GM12878 (cell line): ENCODE measurements around the gene ATG14. TPM values are rescaled to one million over a fixed set of nuclear protein-coding genes. Genes with fewer than 3 reads are reported as not detected.

Experiments
- ATAC-seq: fragments of 200-7000 bp; cut with Tn5 transposase; 3 replicates; pipeline ENCODE4 v1.9.1; 2020; ENCODE audit warnings: mild to moderate bottlenecking, moderate library complexity
- BruUV-seq: library from RNA; stranded (reverse); fragments of 400-500 nt; replicated peaks from 2 replicates; lab custom pipeline; 2021; lab: Mats Ljungman, UMichigan
- CTCF ChIA-PET: fragments of 300-600 bp; sonication (Branson Sonifier 250); formaldehyde crosslinking; extraction: SDS; loops from one replicate; lab custom pipeline; 2021; ENCODE audit warnings: inconsistent platforms; lab: Yijun Ruan, JAX
- POLR2A ChIA-PET: fragments of 350-600 bp; formaldehyde crosslinking; extraction: SDS; loops from one replicate; lab custom pipeline; 2021; ENCODE audit warnings: inconsistent platforms; lab: Charles Lee
- RAD21 ChIA-PET: fragments of 300-600 bp; sonication (Branson Sonifier 250); formaldehyde crosslinking; loops from one replicate; lab custom pipeline; 2023; ENCODE audit warnings: antibody characterized with exemption; ENCODE audit not compliant: unreplicated experiment; lab: Charles Lee
- SMC1A ChIA-PET: fragments of 300-600 bp; sonication (Branson Sonifier 250); formaldehyde crosslinking; loops from one replicate; lab custom pipeline; 2023; ENCODE audit not compliant: unreplicated experiment, uncharacterized antibody; lab: Charles Lee
- DNase-seq: peaks from one replicate; pipeline ENCODE4 v3.0.0-alpha.2; 2011; ENCODE audit warnings: low read depth, low spot score
- FAIRE-seq: peaks from 3 replicates; lab custom pipeline; 2011; peaks lifted over from hg19 to GRCh38; lab: Jason Lieb, UNC
- H2AFZ ChIP-seq: 2 replicates; pipeline ENCODE4 v1.6.0; 2011; ENCODE audit warnings: low read depth, low read length, control low read depth; ENCODE audit not compliant: control insufficient read depth
- H3K27ac ChIP-seq: 2 replicates; pipeline ENCODE4 v1.5.1; 2011; ENCODE audit warnings: control low read depth; ENCODE audit not compliant: control insufficient read depth, insufficient read depth
- H3K27me3 ChIP-seq, 2 experiments: replicated peaks in 1 of 2; 2 replicates each; pipeline versions ENCODE4 v1.6.0 to v1.6.1; 2011; ENCODE audit warnings: low read length in 1 of 2; ENCODE audit not compliant: control insufficient read depth in 2 of 2, insufficient read depth in 2 of 2
- H3K36me3 ChIP-seq, 2 experiments: 2 replicates each; pipeline ENCODE4 v1.5.1; 2011; ENCODE audit warnings: low read length in 1 of 2; ENCODE audit not compliant: control insufficient read depth in 2 of 2, insufficient read depth in 2 of 2
- H3K4me1 ChIP-seq: 2 replicates; pipeline ENCODE4 v1.6.1; 2011; ENCODE audit warnings: mild to moderate bottlenecking, low read length, moderate library complexity, mixed read lengths; ENCODE audit not compliant: control insufficient read depth, insufficient read depth
- H3K4me2 ChIP-seq: 2 replicates; pipeline ENCODE4 v1.6.0; 2011; ENCODE audit warnings: control low read depth; ENCODE audit not compliant: control insufficient read depth, insufficient read depth
- H3K4me3 ChIP-seq: fragments of 200-600 bp; sonication (generic); 2 replicates; pipeline ENCODE4 v1.5.1; 2016
- H3K79me2 ChIP-seq: 2 replicates; pipeline ENCODE4 v1.6.0; 2011; ENCODE audit warnings: low read length; ENCODE audit not compliant: control insufficient read depth, insufficient read depth
- H3K9ac ChIP-seq: 2 replicates; pipeline ENCODE4 v1.8.0; 2011; ENCODE audit warnings: low read length, control low read depth, mixed read lengths; ENCODE audit not compliant: control insufficient read depth, insufficient read depth
- H3K9me3 ChIP-seq: replicated peaks from 3 replicates; pipeline ENCODE4 v1.5.1; 2011; ENCODE audit warnings: mild to moderate bottlenecking, low read length; ENCODE audit not compliant: control insufficient read depth, insufficient read depth
- H4K20me1 ChIP-seq: 2 replicates; pipeline ENCODE4 v1.6.0; 2011; ENCODE audit not compliant: control insufficient read depth, insufficient read depth
- BCL3 ChIP-seq: IDR thresholded peaks from 2 replicates; pipeline ENCODE4 v1.6.1; 2011; ENCODE audit warnings: borderline replicate concordance, low read depth, mild to moderate bottlenecking, moderate library complexity, low read length; ENCODE audit not compliant: insufficient read depth, poor library complexity, severe bottlenecking
- CEBPZ ChIP-seq: fragments of 150-350 bp; IDR thresholded peaks from 2 replicates; pipeline ENCODE4 v1.6.1; 2016; ENCODE audit warnings: low read depth, low read length
- FOXK2 ChIP-seq: fragments of 450-650 bp; IDR thresholded peaks from 2 replicates; pipeline ENCODE4 v1.6.1; 2017; ENCODE audit warnings: mild to moderate bottlenecking, moderate library complexity
- FOXM1 ChIP-seq: IDR thresholded peaks from 2 replicates; pipeline ENCODE4 v1.6.1; 2012; ENCODE audit warnings: low read depth, mild to moderate bottlenecking, inconsistent platforms, low read length, moderate library complexity
- HDGF ChIP-seq: fragments of 450-650 bp; IDR thresholded peaks from 2 replicates; pipeline ENCODE4 v1.6.1; 2016; ENCODE audit warnings: antibody characterized with exemption
- IRF4 ChIP-seq: IDR thresholded peaks from 2 replicates; pipeline ENCODE4 v1.6.1; 2011; ENCODE audit warnings: low read depth, low read length
- KAT2A ChIP-seq: conservative IDR thresholded peaks from 2 replicates; pipeline ENCODE4 v1.6.1; 2011; ENCODE audit warnings: low read depth, low read length; ENCODE audit not compliant: control insufficient read depth
- MXI1 ChIP-seq: fragments of 150-350 bp; IDR thresholded peaks from 2 replicates; pipeline ENCODE4 v1.6.1; 2011; ENCODE audit warnings: low read depth, mild to moderate bottlenecking, inconsistent platforms, low read length, improper control_type of control experiment
- MYB ChIP-seq: fragments of 150-350 bp; IDR thresholded peaks from 2 replicates; pipeline ENCODE4 v1.6.1; 2014; ENCODE audit warnings: mild to moderate bottlenecking, low read depth, low read length, borderline replicate concordance
- MYC ChIP-seq: IDR thresholded peaks from 2 replicates; pipeline ENCODE4 v1.6.1; 2011; ENCODE audit warnings: mild to moderate bottlenecking, low read length, moderate library complexity, inconsistent platforms; ENCODE audit not compliant: insufficient read depth, insufficient replicate concordance, insufficient read length, severe bottlenecking
- NFYB ChIP-seq: IDR thresholded peaks from 2 replicates; pipeline ENCODE4 v1.6.1; 2011; ENCODE audit warnings: low read depth, mild to moderate bottlenecking, low read length, improper control_type of control experiment, moderate library complexity; ENCODE audit not compliant: insufficient read depth
- RAD21 ChIP-seq: IDR thresholded peaks from 2 replicates; pipeline ENCODE4 v1.6.1; 2011; ENCODE audit warnings: mild to moderate bottlenecking, low read depth, low read length, moderate library complexity; ENCODE audit not compliant: insufficient read depth
- RB1 ChIP-seq: fragments of 450-650 bp; formaldehyde crosslinking; IDR thresholded peaks from 2 replicates; pipeline ENCODE4 v1.6.1; 2017; ENCODE audit warnings: mild to moderate bottlenecking, borderline replicate concordance
- SMAD1 ChIP-seq: fragments of 450-650 bp; IDR thresholded peaks from 2 replicates; pipeline ENCODE4 v1.6.1; 2018; ENCODE audit warnings: mild to moderate bottlenecking, low read depth; ENCODE audit not compliant: partially characterized antibody
- SUZ12 ChIP-seq: fragments of 200-600 bp; sonication (generic); IDR thresholded peaks from one replicate; pipeline ENCODE4 v1.6.1; 2018; ENCODE audit warnings: antibody characterized with exemption, mild to moderate bottlenecking; ENCODE audit not compliant: unreplicated experiment
- TAF1 ChIP-seq: IDR thresholded peaks from 2 replicates; pipeline ENCODE4 v1.6.1; 2011; ENCODE audit warnings: mild to moderate bottlenecking, low read depth, low read length, borderline replicate concordance
- TARDBP ChIP-seq: IDR thresholded peaks from 2 replicates; pipeline ENCODE4 v1.6.1; 2016; ENCODE audit warnings: borderline replicate concordance
- WRNIP1 ChIP-seq: IDR thresholded peaks from 2 replicates; pipeline ENCODE4 v1.6.1; 2011; ENCODE audit warnings: low read depth, low read length, improper control_type of control experiment, borderline replicate concordance
- WGBS: methylation state at CpG from one replicate; pipeline ENCODE4 v1.1.6; 2016; ENCODE audit warnings: low lambda C conversion rate; ENCODE audit not compliant: insufficient replicate concordance, insufficient coverage; ENCODE audit errors: missing lambda C conversion rate; 5-methylcytosine and 5-hydroxymethylcytosine counted together
- in situ Hi-C: fragments of 300-500 bp; cut with MboI; formaldehyde crosslinking; loops from 9 replicates; pipeline ENCODE4 v1.14.3; 2018; ENCODE audit warnings: mixed read lengths
- intact Hi-C: fragments of 100-400 bp; cut with micrococcal nuclease; formaldehyde crosslinking; loops from one replicate; pipeline ENCODE4 v1.14.2; 2022; ENCODE audit not compliant: unreplicated experiment
- polyA plus RNA-seq, 11 experiments: library from polyadenylated mRNA; depleted of rRNA in 4 of 11; unstranded in 6 of 11; stranded (reverse) in 5 of 11; fragments of >200 nt; fragmentation: Nextera tagmentation in 4 of 11; fragmentation: Illumina TruSeq in 1 of 11; extraction: Ambion mirVana in 4 of 11; extraction: Trizol in 1 of 11; gene quantifications; 1 replicate in 1 of 11; 2 replicates in 10 of 11; pipeline versions ENCODE4 v1.2.1 to v1.2.3, GENCODE V29; 2011 to 2016; ENCODE audit warnings: inconsistent platforms in 2 of 11, missing spikeins in 2 of 11, low read depth in 1 of 11
- total RNA-seq, 4 experiments: library from RNA; depleted of rRNA in 3 of 4; stranded (reverse); fragments of >200 nt in 3 of 4; fragmentation: Illumina TruSeq in 1 of 4; extraction: Trizol in 1 of 4; gene quantifications; 2 replicates each; pipeline versions ENCODE4 v1.2.1 to v1.2.3, GENCODE V29; 2013 to 2021

The ATG14 gene
- total and polyA plus RNA-seq, 10 of the 15 experiments (the other 5 are each of a cell fraction or from before 2014, with no cell fraction given), result 1.1 to 6.4 (median 5.0) TPM

- TF ChIP-seq FOXM1 (no peak), FOXK2 (no peak), TARDBP (no peak)
Observed at GRCh38 chr14:55323910-55324309, 87.7 kb downstream of the ATG14 start (continued).

GRCh38 chr14:55318694-55319093 is 92.9 kb downstream of the ATG14 start:
- Histone ChIP-seq H3K9me3 (no peaks in the 10 kb centered on the region; the same call in none of the 3 replicates), H4K20me1 (no peaks in the 10 kb centered on the region), H3K27me3 (no peaks in the 10 kb centered on the region), H3K4me2 (no peak overlapping the region), H3K36me3 (no peaks in the 10 kb centered on the region), H3K79me2 (no peaks in the 10 kb centered on the region), H3K27ac (no peak overlapping the region), H3K4me1 (no peaks in the 10 kb centered on the region), H2AFZ (no peak overlapping the region), H3K4me3 (no peak overlapping the region), H3K9ac (no peak overlapping the region)
- ATAC-seq (no peak), FAIRE-seq (no peak), DNase-seq (no peak)
- SMC1A ChIA-PET, result interaction anchor here (1.1 to 2.7 kb wide), 2 partner anchors 15 kb away, joined by 4 to 15 read pairs; no protein-coding TSS in a partner anchor
- POLR2A ChIA-PET, result interaction anchor here (2.4 kb wide), 1 partner anchor 15 kb away, joined by 6 read pairs; no protein-coding TSS in a partner anchor
- no TSS peak for BruUV-seq
- intact Hi-C loops, result no loop called here
- CTCF ChIA-PET, result interaction anchor here (0.9 kb wide), 1 partner anchor 10 kb away, joined by 3 read pairs; no protein-coding TSS in a partner anchor
- in situ Hi-C loops, result no loop called here
- WGBS, result 87% methylated on average over 1 of the region's 1 CpG
- no peak for TF ChIP-seq WRNIP1
- no peak for TF ChIP-seq SMAD1
- no peak for TF ChIP-seq SUZ12
- TF ChIP-seq NFYB, result no peak
- TF ChIP-seq CEBPZ, result no peak
- no peak for TF ChIP-seq RAD21
- no peak for TF ChIP-seq KAT2A
- TF ChIP-seq MXI1, result no peak
- no peak for TF ChIP-seq HDGF
- no peak for TF ChIP-seq BCL3
- no peak for TF ChIP-seq TAF1
- TF ChIP-seq MYB, result no peak
- TF ChIP-seq IRF4, result no peak
- no peak for TF ChIP-seq MYC
- no peak for TF ChIP-seq RB1
- RAD21 ChIA-PET, result no interaction called here
